Esophagus muscularis mucosa (tissue), 4 donors: ENCODE results near the gene ADAM33. TPM values are rescaled to one million over a fixed set of nuclear protein-coding genes. Genes with fewer than 3 reads are reported as not detected.

ENCODE experiments used
- DNase-seq: peaks from one replicate; pipeline ENCODE4 v3.0.0-alpha.2; 2017; ENCODE audit errors: extremely low spot score
- H3K27ac ChIP-seq, 4 donors: fragments of 200-600 bp; sonication (generic); replicated peaks in 1 of 4; 1 replicate in 3 of 4; 2 replicates in 1 of 4; pipeline ENCODE4 v1.5.1; 2016 to 2019; ENCODE audit warnings: mild to moderate bottlenecking in 1 of 4
- H3K27me3 ChIP-seq, 4 donors: fragments of 200-600 bp; sonication (generic); one replicate each; pipeline versions ENCODE4 v1.5.1 to v1.6.0; 2016 to 2019
- H3K36me3 ChIP-seq, 4 donors: fragments of 200-600 bp; sonication (generic); one replicate each; pipeline ENCODE4 v1.5.1; 2016 to 2019
- H3K4me1 ChIP-seq, 4 donors: fragments of 200-600 bp; sonication (generic); one replicate each; pipeline ENCODE4 v1.5.1; 2016 to 2019
- H3K4me3 ChIP-seq, 4 donors: fragments of 200-600 bp; sonication (generic); 1 replicate in 2 of 4; 2 replicates in 2 of 4; pipeline ENCODE4 v1.5.1; 2016 to 2019; ENCODE audit warnings: mild to moderate bottlenecking in 4 of 4, moderate library complexity in 1 of 4
- H3K9me3 ChIP-seq, 4 donors: fragments of 200-600 bp; sonication (generic); 1 replicate in 3 of 4; 2 replicates in 1 of 4; pipeline ENCODE4 v1.5.1; 2016 to 2019
- EP300 ChIP-seq: sonication (generic); formaldehyde crosslinking; IDR thresholded peaks from one replicate; pipeline ENCODE4 v1.6.1; 2017; ENCODE audit warnings: antibody characterized with exemption
- POLR2A ChIP-seq: fragments of 450-650 bp; IDR thresholded peaks from one replicate; pipeline ENCODE4 v1.6.1; 2017; ENCODE audit warnings: antibody characterized with exemption, moderate library complexity, mild to moderate bottlenecking, low read depth
- POLR2AphosphoS5 ChIP-seq, 2 donors: sonication (generic); formaldehyde crosslinking; IDR thresholded peaks; one replicate each; pipeline ENCODE4 v1.6.1; 2017; ENCODE audit warnings: antibody characterized with exemption in 2 of 2
- WGBS: methylation state at CpG from one replicate; pipeline ENCODE4 v1.1.5; 2018; 5-methylcytosine and 5-hydroxymethylcytosine counted together
- intact Hi-C: fragments of 100-400 bp; cut with DNase I; formaldehyde crosslinking; loops from one replicate; pipeline ENCODE4 v1.15.1; 2023
- total RNA-seq, 4 donors: library from RNA; depleted of rRNA; stranded (reverse); fragments of >200 nt; gene quantifications; one replicate each; pipeline versions ENCODE4 v1.1.0 to v1.2.1, GENCODE V29; 2016
- TF ChIP-seq, protein P1 (sequence below), 3 experiments: fragments of 200-600 bp in 2 of 3; fragments of 450-650 bp in 1 of 3; sonication (generic) in 2 of 3; IDR thresholded peaks; one replicate each; pipeline ENCODE4 v1.5.1; 2017 to 2019; ENCODE audit warnings: antibody characterized with exemption in 3 of 3, mild to moderate bottlenecking in 2 of 3, moderate library complexity in 1 of 3

Gene ADAM33
- total RNA-seq, 4 donors from 2014 or later: 45.4 to 144 (median 64.4) TPM

DNA sequence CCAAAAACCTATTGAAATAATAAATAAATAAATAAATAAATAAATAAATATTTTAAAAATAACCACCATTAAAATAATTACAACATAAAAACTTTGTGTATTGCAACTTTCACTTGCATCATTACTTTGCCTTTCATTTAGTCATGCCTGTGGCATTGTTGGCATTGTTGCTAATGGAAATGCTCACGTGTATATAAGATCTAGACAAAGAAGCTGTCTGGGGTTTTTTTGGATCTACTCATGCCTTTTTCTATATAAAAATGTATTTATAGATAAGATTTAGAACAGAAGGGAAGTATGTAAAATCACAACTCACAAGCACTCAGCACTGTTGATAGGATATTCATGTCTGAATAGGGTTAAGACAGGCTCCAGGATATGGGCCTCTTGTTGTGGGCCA is 46.5 kb downstream of the ADAM33 start:
- no peak overlapping the region for H3K27ac ChIP-seq
- H3K4me3 ChIP-seq: no peak overlapping the region
- TF ChIP-seq, protein P1, sequence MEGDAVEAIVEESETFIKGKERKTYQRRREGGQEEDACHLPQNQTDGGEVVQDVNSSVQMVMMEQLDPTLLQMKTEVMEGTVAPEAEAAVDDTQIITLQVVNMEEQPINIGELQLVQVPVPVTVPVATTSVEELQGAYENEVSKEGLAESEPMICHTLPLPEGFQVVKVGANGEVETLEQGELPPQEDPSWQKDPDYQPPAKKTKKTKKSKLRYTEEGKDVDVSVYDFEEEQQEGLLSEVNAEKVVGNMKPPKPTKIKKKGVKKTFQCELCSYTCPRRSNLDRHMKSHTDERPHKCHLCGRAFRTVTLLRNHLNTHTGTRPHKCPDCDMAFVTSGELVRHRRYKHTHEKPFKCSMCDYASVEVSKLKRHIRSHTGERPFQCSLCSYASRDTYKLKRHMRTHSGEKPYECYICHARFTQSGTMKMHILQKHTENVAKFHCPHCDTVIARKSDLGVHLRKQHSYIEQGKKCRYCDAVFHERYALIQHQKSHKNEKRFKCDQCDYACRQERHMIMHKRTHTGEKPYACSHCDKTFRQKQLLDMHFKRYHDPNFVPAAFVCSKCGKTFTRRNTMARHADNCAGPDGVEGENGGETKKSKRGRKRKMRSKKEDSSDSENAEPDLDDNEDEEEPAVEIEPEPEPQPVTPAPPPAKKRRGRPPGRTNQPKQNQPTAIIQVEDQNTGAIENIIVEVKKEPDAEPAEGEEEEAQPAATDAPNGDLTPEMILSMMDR (IDR thresholded peaks at IDR 0.05): no peak
- TF ChIP-seq POLR2A: no peak
- no peak for TF ChIP-seq EP300
- no peak for TF ChIP-seq POLR2AphosphoS5 (IDR thresholded peaks at IDR 0.05)
- peaks cover 0 to 35% (median 12%) of the 10 kb centered on the region in 4 donors for H3K36me3 ChIP-seq
- DNase-seq: no peak
- intact Hi-C loops: no loop called here
- no peaks in the 10 kb centered on the region for H3K4me1 ChIP-seq
- no peaks in the 10 kb centered on the region for H3K9me3 ChIP-seq
- WGBS: 87% methylated on average over 1 of the region's 1 CpG
- no peaks in the 10 kb centered on the region for H3K27me3 ChIP-seq

DNA sequence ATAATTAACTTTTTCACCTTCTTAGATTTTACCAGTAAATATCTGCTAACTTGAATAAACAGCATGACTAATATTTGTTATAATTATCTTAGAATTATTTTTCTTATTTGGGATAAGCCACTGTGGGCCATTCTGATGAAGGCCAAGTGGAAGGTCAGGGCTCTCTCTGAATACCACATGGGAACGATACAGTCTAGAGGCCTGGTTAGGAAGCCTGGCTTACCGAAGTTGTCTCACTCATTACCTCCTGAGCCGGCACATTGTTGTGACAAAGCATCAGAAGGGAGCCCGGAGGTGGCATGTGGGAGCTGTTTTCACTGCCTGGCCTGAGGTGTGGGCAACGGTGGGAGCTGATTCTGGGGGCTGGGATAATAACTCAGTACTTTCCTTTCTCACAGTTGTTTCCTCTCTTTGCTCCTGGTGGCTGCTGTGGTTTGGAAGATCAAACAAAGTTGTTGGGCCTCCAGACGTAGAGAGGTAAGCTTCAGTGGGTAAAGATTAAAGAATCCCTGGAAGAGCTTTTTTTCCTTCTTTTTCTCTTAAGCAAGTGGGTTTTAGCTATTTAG is 47.8 kb downstream of the ADAM33 start:
- intact Hi-C loops: no loop called here
- H3K27me3 ChIP-seq: no peaks in the 10 kb centered on the region
- WGBS: 70% methylated on average over 6 of the region's 6 CpGs
- H3K4me3 ChIP-seq: no peak overlapping the region
- peaks cover under 1 to 39% (median 14%) of the 10 kb centered on the region in 4 donors for H3K36me3 ChIP-seq
- no peak overlapping the region for H3K27ac ChIP-seq
- DNase-seq: no peak
- no peaks in the 10 kb centered on the region for H3K4me1 ChIP-seq
- TF ChIP-seq POLR2AphosphoS5 (IDR thresholded peaks at IDR 0.05): no peak
- TF ChIP-seq EP300: no peak
- TF ChIP-seq, protein P1 (IDR thresholded peaks at IDR 0.05): no peak
- no peak for TF ChIP-seq POLR2A
- H3K9me3 ChIP-seq: no peaks in the 10 kb centered on the region

DNA sequence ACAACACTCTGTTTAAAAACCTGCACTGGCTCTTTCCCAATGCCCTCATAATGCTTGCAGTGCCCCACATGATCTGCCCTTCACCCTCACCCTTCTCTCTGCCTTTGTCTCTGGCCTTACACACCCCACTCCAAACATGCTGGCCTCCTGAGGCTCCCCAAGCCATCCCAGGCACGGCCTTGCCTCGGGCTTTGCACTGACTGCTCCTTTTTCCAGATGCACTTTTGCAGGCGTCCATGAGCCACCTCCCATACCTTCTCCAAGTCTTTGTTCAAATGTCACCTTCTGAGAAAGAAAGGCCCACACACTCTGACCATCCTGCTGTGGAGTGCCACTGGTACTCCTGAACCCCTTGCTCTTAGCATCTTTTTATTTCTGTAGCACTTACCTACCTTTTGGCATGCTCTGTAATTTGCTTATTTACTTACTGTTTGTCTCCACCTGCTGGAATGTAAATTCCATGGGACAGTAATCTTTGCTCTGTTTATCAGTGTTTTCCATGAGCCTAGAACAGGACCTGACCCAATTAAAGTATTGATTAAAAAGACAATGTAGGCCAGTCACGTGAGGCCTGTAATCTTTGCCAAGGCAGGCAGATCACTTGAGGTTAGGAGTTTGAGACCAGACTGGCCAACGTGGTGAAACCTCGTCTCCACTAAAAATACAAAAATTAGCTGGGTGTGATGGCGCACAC is 49.4 kb downstream of the ADAM33 start:
- WGBS: 90% methylated on average over 7 of the region's 7 CpGs
- Histone ChIP-seq H3K9me3 (no peaks in the 10 kb centered on the region), H3K4me3 (no peak overlapping the region), H3K27me3 (no peaks in the 10 kb centered on the region), H3K4me1 (no peaks in the 10 kb centered on the region), H3K27ac (no peak overlapping the region), H3K36me3 (peaks cover 5 to 46% (median 24%) of the 10 kb centered on the region in 4 donors)
- TF ChIP-seq, protein P1 (IDR thresholded peaks at IDR 0.05): no peak
- no peak for TF ChIP-seq EP300
- TF ChIP-seq POLR2A: no peak
- no peak for TF ChIP-seq POLR2AphosphoS5 (IDR thresholded peaks at IDR 0.05)
- intact Hi-C loops: no loop called here
- DNase-seq: no peak

DNA sequence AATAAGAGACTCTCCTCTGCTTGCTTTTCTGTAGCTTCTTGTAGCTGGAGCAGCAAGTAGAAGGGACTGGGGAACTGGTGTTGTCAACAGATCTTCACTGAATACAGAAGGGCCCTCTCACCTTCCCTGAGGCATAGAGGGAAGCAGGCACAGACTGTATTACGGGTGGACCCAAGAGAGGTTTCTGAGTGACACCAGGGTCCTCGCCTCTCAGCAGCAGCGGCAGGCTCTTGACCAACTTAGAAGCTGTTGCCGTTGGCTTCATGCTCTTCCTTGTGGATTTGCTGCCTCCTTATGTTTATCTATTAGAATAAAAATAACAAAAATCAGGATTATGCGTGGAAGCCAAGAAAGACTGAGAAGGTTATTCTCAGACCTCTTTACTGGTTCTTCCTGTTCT is 50.3 kb downstream of the ADAM33 start:
- DNase-seq: no peak
- intact Hi-C loops: no loop called here
- no peak for TF ChIP-seq POLR2AphosphoS5 (IDR thresholded peaks at IDR 0.05)
- no peak for TF ChIP-seq EP300
- TF ChIP-seq, protein P1 (IDR thresholded peaks at IDR 0.05): no peak
- TF ChIP-seq POLR2A: no peak
- 71% methylated on average over 5 of the region's 5 CpGs for WGBS
- Histone ChIP-seq H3K27ac (no peak overlapping the region), H3K4me3 (no peak overlapping the region), H3K27me3 (no peaks in the 10 kb centered on the region), H3K9me3 (no peaks in the 10 kb centered on the region), H3K36me3 (peaks cover 5 to 55% (median 28%) of the 10 kb centered on the region in 4 donors), H3K4me1 (no peaks in the 10 kb centered on the region)
